HepG2 (cell line): ENCODE results near the gene CACHD1. TPM values are rescaled to one million over a fixed set of nuclear protein-coding genes. Genes with fewer than 3 reads are reported as not detected.

Experiments
- ATAC-seq: fragments of 200-7000 bp; cut with Tn5 transposase; 3 replicates; pipeline ENCODE4 v1.9.1; 2020; ENCODE audit warnings: mild to moderate bottlenecking, moderate library complexity
- BruUV-seq: library from RNA; stranded (reverse); fragments of 400-500 nt; replicated peaks from 2 replicates; lab custom pipeline; 2021; lab: Mats Ljungman, UMichigan
- CTCF ChIA-PET: fragments of 300-600 bp; formaldehyde crosslinking; extraction: SDS; loops from one replicate; lab custom pipeline; 2021; ENCODE audit warnings: low total read pairs, inconsistent platforms, low intra/inter-chr PET ratio; lab: Yijun Ruan, JAX
- POLR2A ChIA-PET: fragments of 350-600 bp; sonication (Branson Sonifier 250); formaldehyde crosslinking; loops from one replicate; lab custom pipeline; 2020; ENCODE audit warnings: antibody characterized with exemption, inconsistent platforms; lab: Yijun Ruan, JAX
- DNase-seq: peaks from one replicate; pipeline ENCODE4 v3.0.0-alpha.2; 2015; ENCODE audit warnings: low spot score
- FAIRE-seq: peaks from 3 replicates; lab custom pipeline; 2011; peaks lifted over from hg19 to GRCh38; lab: Jason Lieb, UNC
- H2AFZ ChIP-seq: one replicate; pipeline ENCODE4 v1.6.1; 2011; ENCODE audit warnings: low read length, inconsistent platforms
- H3K27ac ChIP-seq: fragments of 300-600 bp; 3 replicates; pipeline ENCODE4 v1.8.0; 2011; ENCODE audit warnings: mixed run types, mild to moderate bottlenecking, mixed read lengths, low read length, inconsistent platforms; ENCODE audit not compliant: insufficient read depth; ENCODE audit errors: extremely low read length
- H3K27me3 ChIP-seq, 2 experiments: fragments of 200-600 bp in 1 of 2; 2 replicates in 1 of 2; 3 replicates in 1 of 2; pipeline versions ENCODE4 v1.6.0 to v1.8.0; 2011; ENCODE audit warnings: low read length in 2 of 2, mild to moderate bottlenecking in 2 of 2, moderate library complexity in 2 of 2, inconsistent platforms in 1 of 2; ENCODE audit not compliant: insufficient read depth in 2 of 2, control insufficient read depth in 1 of 2
- H3K36me3 ChIP-seq, 2 experiments: fragments of 200-600 bp in 1 of 2; replicated peaks in 1 of 2; 2 replicates in 1 of 2; 3 replicates in 1 of 2; pipeline versions ENCODE4 v1.5.1 to v1.8.0; 2011; ENCODE audit warnings: low read length in 2 of 2, inconsistent platforms in 1 of 2; ENCODE audit not compliant: insufficient read depth in 2 of 2, control insufficient read depth in 1 of 2
- H3K4me1 ChIP-seq: 2 replicates; pipeline ENCODE4 v1.5.1; 2012; ENCODE audit warnings: low read length, inconsistent platforms; ENCODE audit not compliant: insufficient read depth
- H3K4me2 ChIP-seq: 2 replicates; pipeline ENCODE4 v1.6.0; 2011; ENCODE audit warnings: low read depth, low read length, inconsistent platforms
- H3K4me3 ChIP-seq, 3 experiments: fragments of 200-600 bp in 1 of 3; sonication (generic), shearing (Covaris generic) in 1 of 3; replicated peaks in 1 of 3; 2 replicates each; pipeline ENCODE4 v1.5.1; 2011 to 2016; ENCODE audit warnings: low read length in 3 of 3, inconsistent platforms in 2 of 3, low read depth in 2 of 3, mild to moderate bottlenecking in 2 of 3, control low read depth in 1 of 3, mixed read lengths in 1 of 3; ENCODE audit not compliant: insufficient read depth in 1 of 3
- H3K79me2 ChIP-seq: one replicate; pipeline ENCODE4 v1.6.1; 2011; ENCODE audit warnings: low read length, inconsistent platforms; ENCODE audit not compliant: insufficient read depth
- H3K9ac ChIP-seq: 2 replicates; pipeline ENCODE4 v1.6.0; 2011; ENCODE audit warnings: mild to moderate bottlenecking, low read depth, low read length, inconsistent platforms; ENCODE audit not compliant: insufficient read depth
- H3K9me3 ChIP-seq: 2 replicates; pipeline ENCODE4 v1.5.1; 2012; ENCODE audit warnings: mild to moderate bottlenecking, low read length
- H4K20me1 ChIP-seq: 2 replicates; pipeline ENCODE4 v1.6.0; 2011; ENCODE audit warnings: inconsistent platforms, mild to moderate bottlenecking, low read length, moderate library complexity; ENCODE audit not compliant: insufficient read depth
- CREM ChIP-seq, 2 experiments: sonication (generic) in 1 of 2; formaldehyde crosslinking in 1 of 2; IDR thresholded peaks; 2 replicates each; pipeline versions ENCODE4 v1.4.0 to v1.6.1; 2016 to 2020; ENCODE audit warnings: antibody characterized with exemption in 1 of 2, mild to moderate bottlenecking in 1 of 2, missing genetic modification reagents in 1 of 2
- FOXP1 ChIP-seq, 2 experiments: fragments of 450-650 bp in 1 of 2; IDR thresholded peaks; 2 replicates each; pipeline ENCODE4 v1.6.1; 2017 to 2018; ENCODE audit warnings: antibody characterized with exemption in 1 of 2
- GABPA ChIP-seq, 2 experiments: IDR thresholded peaks; 2 replicates each; pipeline ENCODE4 v1.6.1; 2011 to 2016; ENCODE audit warnings: low read depth in 2 of 2, low read length in 1 of 2, missing biosample characterization in 1 of 2, missing genetic modification characterization in 1 of 2
- MLXIP ChIP-seq: sonication (generic); formaldehyde crosslinking; IDR thresholded peaks from 2 replicates; pipeline ENCODE4 v1.9.0; 2021; ENCODE audit warnings: missing genetic modification reagents, borderline replicate concordance
- RXRA ChIP-seq: sonication (generic); formaldehyde crosslinking; IDR thresholded peaks from 2 replicates; pipeline ENCODE4 v1.5.1; 2020; ENCODE audit warnings: missing genetic modification reagents
- SETDB1 ChIP-seq: sonication (generic); formaldehyde crosslinking; IDR thresholded peaks from 2 replicates; pipeline ENCODE4 v1.5.1; 2020; ENCODE audit warnings: missing genetic modification reagents, mild to moderate bottlenecking, borderline replicate concordance
- WIZ ChIP-seq: sonication (generic); formaldehyde crosslinking; IDR thresholded peaks from 2 replicates; pipeline ENCODE4 v1.5.1; 2020; ENCODE audit warnings: mild to moderate bottlenecking, missing genetic modification reagents
- ZSCAN5A ChIP-seq: sonication (generic); formaldehyde crosslinking; IDR thresholded peaks from 2 replicates; pipeline ENCODE4 v1.8.0; 2022; ENCODE audit warnings: mild to moderate bottlenecking, missing genetic modification reagents, borderline replicate concordance
- WGBS: methylation state at CpG from one replicate; pipeline ENCODE4 v1.1.6; 2017; ENCODE audit warnings: low lambda C conversion rate; 5-methylcytosine and 5-hydroxymethylcytosine counted together
- in situ Hi-C: cut with HindIII; loops from 2 replicates; pipeline ENCODE4 v1.10.0; 2017; ENCODE audit warnings: low pct_unique_long_range_greater_than_20kb; ENCODE audit not compliant: extremely low pct_ligation_motif_present
- intact Hi-C: fragments of 100-400 bp; cut with micrococcal nuclease; formaldehyde crosslinking; loops from one replicate; pipeline ENCODE4 v1.10.0; 2022; ENCODE audit not compliant: unreplicated experiment
- polyA plus RNA-seq, 8 experiments: library from polyadenylated mRNA; depleted of rRNA in 3 of 8; stranded (reverse) in 7 of 8; unstranded in 1 of 8; fragments of >200 nt; fragmentation: Illumina TruSeq in 4 of 8; extraction: Trizol in 4 of 8; gene quantifications; 2 replicates each; pipeline versions ENCODE4 v1.2.1 to v1.2.3, GENCODE V29; 2011 to 2016; ENCODE audit warnings: low read depth in 4 of 8, missing spikeins in 1 of 8, mixed read lengths in 1 of 8; ENCODE audit not compliant: insufficient read depth in 1 of 8
- total RNA-seq, 5 experiments: library from RNA; depleted of rRNA; stranded (reverse); fragments of >200 nt; fragmentation: Illumina TruSeq; extraction: Trizol; gene quantifications; 2 replicates each; pipeline ENCODE4 v1.2.3, GENCODE V29; 2016; ENCODE audit warnings: low read depth in 1 of 5
- TF ChIP-seq, protein P1 (sequence below): sonication (generic); formaldehyde crosslinking; IDR thresholded peaks from 2 replicates; pipeline ENCODE4 v1.4.0; 2020; ENCODE audit warnings: missing genetic modification reagents

Gene CACHD1
- total and polyA plus RNA-seq, 2 of the 13 experiments (the other 11 are each of a cell fraction or from before 2014, with no cell fraction given) = 0.11 TPM; not detected in 1

DNA sequence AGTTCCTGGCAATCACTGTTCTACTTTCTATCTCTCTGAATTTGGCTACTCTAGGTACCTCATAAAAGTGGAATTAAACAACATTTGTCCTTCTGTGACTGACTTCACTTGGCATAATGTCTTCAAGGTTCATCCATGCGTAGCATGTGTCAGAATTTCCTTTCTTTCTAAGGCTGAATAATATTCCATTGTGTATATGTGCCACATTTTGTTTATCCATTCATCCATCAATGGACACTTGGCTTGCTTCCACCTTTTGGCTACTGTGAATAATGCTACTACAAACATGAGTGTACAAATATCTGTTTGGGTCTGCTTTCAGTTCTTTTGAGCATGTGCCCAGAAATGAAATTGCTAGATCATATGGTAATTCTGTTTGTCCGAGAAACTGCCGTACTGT, 14.7 kb downstream of the CACHD1 start:
- WGBS = 56% methylated on average over 3 of the region's 3 CpGs
- ATAC-seq (no peak), FAIRE-seq (peak; percentile 18)

More for the DNA sequence above, 14.7 kb downstream of the CACHD1 start:
- no peaks in the 10 kb centered on the region for H3K27me3 ChIP-seq
- H3K9me3 ChIP-seq = no peaks in the 10 kb centered on the region
- no peaks in the 10 kb centered on the region for H3K4me1 ChIP-seq
- intact Hi-C loops (no loop called here), in situ Hi-C loops (no loop called here)
- ChIA-PET POLR2A (no interaction called here), CTCF (no interaction called here)
- H3K27ac ChIP-seq = no peak overlapping the region
- H3K79me2 ChIP-seq = no peaks in the 10 kb centered on the region
- TF ChIP-seq RXRA (CRISPR knock-in tag) (no peak), WIZ (CRISPR knock-in tag) (no peak), GABPA (IDR thresholded peaks at IDR 0.05; ENCODE audit: low read depth, low read length) (no peak), GABPA (CRISPR knock-in tag; IDR thresholded peaks at IDR 0.05; ENCODE audit: low read depth) (no peak), ZSCAN5A (CRISPR knock-in tag) (no peak), FOXP1 (IDR thresholded peaks at IDR 0.05) (no peak), FOXP1 (CRISPR knock-in tag; IDR thresholded peaks at IDR 0.05) (no peak), CREM (IDR thresholded peaks at IDR 0.05) (no peak), CREM (CRISPR knock-in tag; IDR thresholded peaks at IDR 0.05) (no peak), SETDB1 (CRISPR knock-in tag) (no peak), MLXIP (CRISPR knock-in tag) (no peak)
- TF ChIP-seq, protein P1, sequence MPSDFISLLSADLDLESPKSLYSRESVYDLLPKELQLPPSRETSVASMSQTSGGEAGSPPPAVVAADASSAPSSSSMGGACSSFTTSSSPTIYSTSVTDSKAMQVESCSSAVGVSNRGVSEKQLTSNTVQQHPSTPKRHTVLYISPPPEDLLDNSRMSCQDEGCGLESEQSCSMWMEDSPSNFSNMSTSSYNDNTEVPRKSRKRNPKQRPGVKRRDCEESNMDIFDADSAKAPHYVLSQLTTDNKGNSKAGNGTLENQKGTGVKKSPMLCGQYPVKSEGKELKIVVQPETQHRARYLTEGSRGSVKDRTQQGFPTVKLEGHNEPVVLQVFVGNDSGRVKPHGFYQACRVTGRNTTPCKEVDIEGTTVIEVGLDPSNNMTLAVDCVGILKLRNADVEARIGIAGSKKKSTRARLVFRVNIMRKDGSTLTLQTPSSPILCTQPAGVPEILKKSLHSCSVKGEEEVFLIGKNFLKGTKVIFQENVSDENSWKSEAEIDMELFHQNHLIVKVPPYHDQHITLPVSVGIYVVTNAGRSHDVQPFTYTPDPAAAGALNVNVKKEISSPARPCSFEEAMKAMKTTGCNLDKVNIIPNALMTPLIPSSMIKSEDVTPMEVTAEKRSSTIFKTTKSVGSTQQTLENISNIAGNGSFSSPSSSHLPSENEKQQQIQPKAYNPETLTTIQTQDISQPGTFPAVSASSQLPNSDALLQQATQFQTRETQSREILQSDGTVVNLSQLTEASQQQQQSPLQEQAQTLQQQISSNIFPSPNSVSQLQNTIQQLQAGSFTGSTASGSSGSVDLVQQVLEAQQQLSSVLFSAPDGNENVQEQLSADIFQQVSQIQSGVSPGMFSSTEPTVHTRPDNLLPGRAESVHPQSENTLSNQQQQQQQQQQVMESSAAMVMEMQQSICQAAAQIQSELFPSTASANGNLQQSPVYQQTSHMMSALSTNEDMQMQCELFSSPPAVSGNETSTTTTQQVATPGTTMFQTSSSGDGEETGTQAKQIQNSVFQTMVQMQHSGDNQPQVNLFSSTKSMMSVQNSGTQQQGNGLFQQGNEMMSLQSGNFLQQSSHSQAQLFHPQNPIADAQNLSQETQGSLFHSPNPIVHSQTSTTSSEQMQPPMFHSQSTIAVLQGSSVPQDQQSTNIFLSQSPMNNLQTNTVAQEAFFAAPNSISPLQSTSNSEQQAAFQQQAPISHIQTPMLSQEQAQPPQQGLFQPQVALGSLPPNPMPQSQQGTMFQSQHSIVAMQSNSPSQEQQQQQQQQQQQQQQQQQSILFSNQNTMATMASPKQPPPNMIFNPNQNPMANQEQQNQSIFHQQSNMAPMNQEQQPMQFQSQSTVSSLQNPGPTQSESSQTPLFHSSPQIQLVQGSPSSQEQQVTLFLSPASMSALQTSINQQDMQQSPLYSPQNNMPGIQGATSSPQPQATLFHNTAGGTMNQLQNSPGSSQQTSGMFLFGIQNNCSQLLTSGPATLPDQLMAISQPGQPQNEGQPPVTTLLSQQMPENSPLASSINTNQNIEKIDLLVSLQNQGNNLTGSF = no peak
- no peaks in the 10 kb centered on the region for H3K36me3 ChIP-seq
- BruUV-seq = no TSS peak
- H4K20me1 ChIP-seq = no peaks in the 10 kb centered on the region
- no peak for DNase-seq
- H3K4me3 ChIP-seq = no peak overlapping the region
- no peak overlapping the region for H2AFZ ChIP-seq
- H3K4me2 ChIP-seq = no peak overlapping the region
- no peak overlapping the region for H3K9ac ChIP-seq
